ENCODE results near the gene PMM2. TPM values are rescaled to one million over a fixed set of nuclear protein-coding genes. Genes with fewer than 3 reads are reported as not detected.

Gene PMM2
- total and polyA plus RNA-seq, 2 donors (not counting 1 experiment from before 2014, with no cell fraction given) = 15.8 to 47.5 TPM

DNA sequence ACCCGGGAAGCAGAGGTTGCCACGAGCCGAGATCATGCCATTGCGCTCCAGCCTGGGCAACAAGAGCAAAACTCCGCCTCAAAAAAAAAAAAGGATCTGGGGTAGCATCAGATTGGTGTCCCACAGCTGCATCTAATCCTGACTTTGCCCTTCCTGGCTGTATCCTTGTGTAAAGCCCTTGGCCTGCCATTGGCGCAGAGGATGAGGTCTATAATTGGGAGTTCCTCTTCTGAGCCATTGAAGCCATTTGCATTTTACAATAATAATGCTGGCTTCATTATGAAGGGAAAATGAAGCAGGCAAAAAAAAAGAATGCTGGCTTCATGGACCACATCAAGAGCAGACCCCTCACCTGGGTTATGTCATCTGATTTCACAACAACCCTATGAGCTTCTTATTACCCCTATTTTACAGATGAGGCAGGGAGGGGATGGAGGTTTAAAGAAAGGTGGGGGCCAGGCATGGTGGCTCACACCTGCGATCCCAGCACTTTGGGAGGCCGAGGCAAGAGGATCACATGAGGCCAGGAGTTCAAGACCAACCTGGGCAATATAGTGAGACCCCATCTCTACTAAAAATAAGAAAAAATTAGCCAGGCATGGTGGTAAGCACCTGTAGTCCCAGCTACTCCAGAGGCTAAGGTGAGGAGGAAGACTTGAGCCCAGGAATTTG lies 83.3 kb downstream of the PMM2 start:
- WGBS (ENCODE audit: insufficient coverage) = 100% methylated on average over 6 of the region's 8 CpGs

More for the DNA sequence above, 83.3 kb downstream of the PMM2 start:
- no peak overlapping the region for H3K4me3 Mint-ChIP-seq
- no peak overlapping the region for H3K4me2 ChIP-seq (replicated peaks; ENCODE audit: low read depth, low read length, poor library complexity, severe bottlenecking)
- POLR2A ChIA-PET = interaction anchor here (3.2 kb wide), 1 partner anchor 10 kb away, joined by 11 read pairs; no protein-coding TSS in a partner anchor
- peaks cover 17% of the 10 kb centered on the region for H3K27me3 Mint-ChIP-seq
- H3K9me3 ChIP-seq (ENCODE audit: control extremely low read depth in 1 of 3, control insufficient read depth in 2 of 3, insufficient read depth in 1 of 3, low read length in 2 of 3) = no peaks in the 10 kb centered on the region
- no peak overlapping the region for H3K27ac ChIP-seq (ENCODE audit: low read length in 2 of 2)
- intact Hi-C loops (cut with micrococcal nuclease) = loop anchor here (1.0 to 5.0 kb wide), 3 partner anchors 84 to 314 kb away; partner anchors contain the start of genes PMM2 and TMEM186
- H3K4me1 Mint-ChIP-seq = peaks cover 13% of the 10 kb centered on the region
- H2AFZ ChIP-seq (ENCODE audit: insufficient read depth, low read depth, low read length, poor library complexity, severe bottlenecking) = no peak overlapping the region
- no peaks in the 10 kb centered on the region for H3K9me3 Mint-ChIP-seq (ENCODE audit: insufficient read depth)
- peaks cover 0 to 14% of the 10 kb centered on the region in 2 donors for H3K4me1 ChIP-seq (ENCODE audit: control insufficient read depth in 2 of 2, insufficient read depth in 2 of 2, low read length in 2 of 2)
- no peaks in the 10 kb centered on the region for H3K36me3 ChIP-seq (replicated peaks in 1 of 2; ENCODE audit: control extremely low read depth in 1 of 2, control insufficient read depth in 1 of 2, extremely low read depth in 1 of 2, insufficient read depth in 2 of 2, low read length in 1 of 2)
- TF ChIP-seq, protein P1, sequence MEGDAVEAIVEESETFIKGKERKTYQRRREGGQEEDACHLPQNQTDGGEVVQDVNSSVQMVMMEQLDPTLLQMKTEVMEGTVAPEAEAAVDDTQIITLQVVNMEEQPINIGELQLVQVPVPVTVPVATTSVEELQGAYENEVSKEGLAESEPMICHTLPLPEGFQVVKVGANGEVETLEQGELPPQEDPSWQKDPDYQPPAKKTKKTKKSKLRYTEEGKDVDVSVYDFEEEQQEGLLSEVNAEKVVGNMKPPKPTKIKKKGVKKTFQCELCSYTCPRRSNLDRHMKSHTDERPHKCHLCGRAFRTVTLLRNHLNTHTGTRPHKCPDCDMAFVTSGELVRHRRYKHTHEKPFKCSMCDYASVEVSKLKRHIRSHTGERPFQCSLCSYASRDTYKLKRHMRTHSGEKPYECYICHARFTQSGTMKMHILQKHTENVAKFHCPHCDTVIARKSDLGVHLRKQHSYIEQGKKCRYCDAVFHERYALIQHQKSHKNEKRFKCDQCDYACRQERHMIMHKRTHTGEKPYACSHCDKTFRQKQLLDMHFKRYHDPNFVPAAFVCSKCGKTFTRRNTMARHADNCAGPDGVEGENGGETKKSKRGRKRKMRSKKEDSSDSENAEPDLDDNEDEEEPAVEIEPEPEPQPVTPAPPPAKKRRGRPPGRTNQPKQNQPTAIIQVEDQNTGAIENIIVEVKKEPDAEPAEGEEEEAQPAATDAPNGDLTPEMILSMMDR (IDR thresholded peaks at IDR 0.05) = no peak
- TF ChIP-seq EZH2 (IDR thresholded peaks at IDR 0.05; ENCODE audit: borderline replicate concordance, insufficient read depth, low read depth, low read length, poor library complexity, severe bottlenecking) = no peak
- no peak for ATAC-seq (ENCODE audit: low read depth)
- no peaks in the 10 kb centered on the region for H4K20me1 ChIP-seq (ENCODE audit: control insufficient read depth, insufficient read depth, low read length, poor library complexity, severe bottlenecking)
- DNase-seq = no peak
- CTCF ChIA-PET = interaction anchor here (0.8 to 5.7 kb wide), 28 partner anchors 7 to 314 kb away, joined by 3 to 46 read pairs (median 4); partner anchors contain the start of genes ABAT, CARHSP1 and METTL22
- H3K27ac Mint-ChIP-seq = no peak overlapping the region
- no peak overlapping the region for H3K4me3 ChIP-seq (ENCODE audit: control extremely low read depth in 1 of 5, extremely low read depth in 1 of 5, insufficient read depth in 1 of 5, low read depth in 2 of 5, low read length in 4 of 5)
- peaks cover 0 to 11% (median 5%) of the 10 kb centered on the region in 4 experiments for H3K27me3 ChIP-seq (replicated peaks in 1 of 4; ENCODE audit: control extremely low read depth in 1 of 4, control insufficient read depth in 3 of 4, insufficient read depth in 4 of 4, low read length in 3 of 4)
- H3K79me2 ChIP-seq (ENCODE audit: control insufficient read depth, insufficient read depth, low read length) = no peaks in the 10 kb centered on the region
- no peak overlapping the region for H3K9ac ChIP-seq (ENCODE audit: low read length)

Measured in B cell (primary cell).